Stimulated activated CD4-positive, alpha-beta T cell treated with anti-CD3 and anti-CD28 coated beads, TNF-alpha, amount 100 ng/mL, for 48 hours (primary cell): ENCODE measurements around the gene CYP26B1.

Experiments
- DNase-seq, 3 donors: peaks; one replicate each; pipeline ENCODE4 v3.0.0-alpha.2; 2020; ENCODE audit warnings: low read depth in 3 of 3

CYP26B1 gene

DNA sequence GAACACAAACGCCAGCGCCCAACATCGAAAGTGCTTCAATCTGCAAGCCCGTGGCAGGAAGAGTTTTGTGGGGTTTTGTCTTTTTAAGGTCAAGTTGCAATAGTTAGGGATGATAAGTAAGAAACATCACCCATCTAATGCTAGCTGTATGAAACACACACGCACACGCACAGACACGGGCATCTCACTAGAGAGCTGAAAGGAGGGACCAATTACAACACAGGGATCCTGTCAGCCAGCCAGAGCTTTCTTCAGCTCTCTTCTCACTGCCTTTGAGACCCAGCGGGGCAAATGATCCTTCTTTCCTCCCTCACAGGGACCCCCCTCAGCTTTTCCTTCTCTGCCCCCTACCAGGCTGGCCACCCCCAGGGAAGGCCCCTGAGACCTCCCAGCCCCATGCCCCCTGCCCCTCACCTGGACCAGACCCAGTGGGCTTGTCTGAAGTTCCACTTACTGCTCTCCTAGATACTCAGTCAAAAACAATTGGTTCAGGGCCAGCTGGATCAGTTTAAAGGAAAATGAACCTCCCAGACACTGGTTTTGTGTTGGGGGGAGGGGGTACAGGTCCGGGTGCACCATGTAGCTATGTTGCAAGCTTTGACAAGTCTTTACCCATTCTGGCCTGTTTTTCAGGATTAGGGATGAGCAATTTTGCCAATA lies 17.9 kb downstream of the CYP26B1 start:
- no peak for DNase-seq

DNA sequence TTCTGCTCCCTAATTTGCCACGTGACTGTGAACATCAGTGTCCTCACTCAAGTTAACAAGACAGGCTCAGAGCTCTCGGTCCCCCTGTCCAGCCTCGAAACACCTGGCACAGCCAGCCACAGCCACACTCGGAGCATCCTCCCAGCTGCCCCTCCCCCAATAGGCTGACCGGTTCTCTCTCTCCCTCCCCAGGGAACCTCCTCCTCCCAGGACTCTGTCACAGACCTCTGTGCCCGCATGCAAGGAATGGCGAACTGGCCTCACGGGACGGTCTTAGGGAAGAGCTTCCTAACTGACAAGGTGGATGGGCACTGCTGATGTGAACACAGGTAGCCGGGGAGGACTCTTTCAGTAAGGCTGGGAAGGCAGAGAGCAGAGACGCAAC lies 18.8 kb downstream of the CYP26B1 start:
- no peak for DNase-seq

GRCh38 chr2:72128059-72128842 lies 19.4 kb downstream of the CYP26B1 start:
- DNase-seq: no peak

DNA sequence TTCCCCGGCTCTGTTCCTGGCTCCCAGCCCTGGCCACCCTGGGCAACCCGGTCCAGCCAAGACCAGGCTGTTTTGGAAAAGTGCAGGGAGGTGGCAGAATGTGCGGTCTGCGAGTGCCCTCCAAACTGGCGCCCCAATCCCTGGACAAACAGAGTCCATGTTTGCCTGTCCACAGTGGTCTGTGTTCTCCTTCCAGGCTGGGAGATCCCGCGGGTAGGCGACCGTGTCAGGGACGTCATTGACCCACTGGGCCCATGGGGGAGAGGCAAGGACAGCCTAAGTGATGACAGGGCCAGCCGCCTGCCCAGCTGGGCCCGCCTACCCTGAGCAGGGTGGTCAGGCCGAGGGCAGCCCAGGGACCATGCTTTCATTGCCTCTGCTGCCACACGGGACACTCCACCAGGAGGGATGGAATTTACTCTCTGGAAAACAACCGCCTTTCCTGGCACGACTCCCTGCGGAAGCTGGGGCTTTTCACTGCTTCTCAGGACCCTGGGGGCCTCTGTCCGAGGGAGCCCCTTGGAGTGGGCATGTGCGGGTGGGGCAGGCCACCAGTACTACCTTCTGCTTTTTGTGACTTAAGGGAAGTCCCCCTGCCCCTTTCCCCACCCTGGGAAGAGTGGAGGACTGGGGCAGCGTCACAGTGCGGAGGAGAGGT lies 20.1 kb downstream of the CYP26B1 start:
- DNase-seq: no peak

GRCh38 chr2:72126186-72127100 lies 21.2 kb downstream of the CYP26B1 start:
- no peak for DNase-seq

GRCh38 chr2:72124376-72124775 lies 23.3 kb downstream of the CYP26B1 start:
- DNase-seq: no peak

- DNase-seq: no peak
Observed at GRCh38 chr2:72121153-72121552, 26.5 kb downstream of the CYP26B1 start.

DNA sequence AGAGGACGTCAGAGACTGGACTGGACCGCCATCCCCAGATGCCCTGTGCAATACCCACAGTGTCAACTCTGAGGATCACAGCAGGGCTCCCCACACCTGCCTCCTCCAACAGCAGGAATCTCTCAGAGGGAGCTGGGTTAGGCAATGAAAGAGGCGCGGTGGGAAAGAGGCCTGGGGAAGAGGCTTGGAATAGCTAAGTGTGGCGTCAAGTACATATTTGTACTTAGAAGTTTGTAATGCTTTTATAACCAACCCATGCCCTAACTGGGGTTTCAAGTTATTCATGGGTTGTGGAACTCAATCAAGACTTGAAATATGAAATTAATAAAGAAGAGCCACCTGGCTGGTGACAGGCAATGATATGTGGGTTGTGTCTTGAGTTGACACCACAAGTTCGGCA lies 28.7 kb downstream of the CYP26B1 start:
- DNase-seq: no peak

- DNase-seq: no peak
Observed at GRCh38 chr2:72118386-72118785, 29.3 kb downstream of the CYP26B1 start.

DNA sequence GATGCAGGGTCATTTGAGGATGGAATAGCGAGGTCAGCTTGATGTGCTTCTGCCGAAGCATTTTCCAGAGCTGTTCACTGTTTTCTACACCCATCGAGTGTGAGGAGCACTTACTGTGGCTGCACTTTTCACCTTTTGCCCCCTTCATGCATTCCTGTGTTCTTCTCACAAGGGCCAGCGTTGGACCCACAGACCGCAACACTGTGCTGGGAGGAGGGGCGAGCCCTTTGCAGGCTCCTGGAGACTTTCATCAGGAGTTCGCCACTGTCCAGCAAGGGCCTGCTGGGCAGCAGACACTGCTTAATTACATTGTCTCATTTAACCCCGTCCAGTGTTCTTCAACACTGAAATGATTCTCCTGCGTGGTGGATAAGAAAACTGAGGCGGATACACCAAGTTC lies 29.9 kb downstream of the CYP26B1 start:
- DNase-seq: no peak

DNA sequence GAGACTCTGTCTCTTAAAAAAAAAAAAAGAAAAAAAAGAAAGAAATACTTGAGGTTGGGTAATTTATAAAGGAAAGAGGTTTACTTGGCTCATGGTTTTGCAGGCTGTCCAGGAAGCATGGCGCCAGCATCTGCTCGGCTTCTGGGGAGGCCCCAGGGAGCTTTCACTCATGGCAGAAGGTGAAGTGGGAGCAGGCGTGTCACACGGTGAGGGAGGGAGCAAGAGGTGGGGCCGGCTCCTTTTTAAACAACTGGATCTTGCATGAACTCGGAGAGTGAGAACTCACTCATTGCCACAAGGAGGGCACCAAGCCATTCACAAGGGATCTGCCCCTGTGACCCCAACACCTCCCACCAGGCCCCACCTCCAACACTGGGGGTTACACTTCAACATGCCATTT lies 30.6 kb downstream of the CYP26B1 start:
- DNase-seq: no peak

DNA sequence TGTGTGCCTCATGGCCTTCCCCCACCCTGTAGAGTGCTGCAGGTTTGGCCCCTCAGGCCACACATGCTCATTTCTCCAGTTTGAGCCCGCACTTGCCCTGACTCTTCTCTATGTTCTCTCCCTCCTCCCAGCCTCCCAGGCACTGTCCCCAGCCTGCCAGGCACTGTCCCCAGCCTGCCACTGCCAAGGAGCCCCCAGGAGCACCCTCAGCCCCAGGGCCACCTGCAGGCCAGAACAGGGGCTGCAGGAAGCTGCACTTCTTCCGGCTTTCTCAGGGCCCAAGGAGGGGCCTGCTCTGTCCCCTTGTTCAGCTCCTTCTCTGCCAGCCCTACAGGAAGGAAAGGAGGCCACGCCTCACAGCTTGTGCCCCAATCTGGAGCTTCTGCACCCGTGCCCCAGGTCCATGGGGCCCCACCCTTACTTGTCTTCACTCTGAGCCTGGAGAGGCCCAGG lies 31.6 kb downstream of the CYP26B1 start:
- no peak for DNase-seq

DNA sequence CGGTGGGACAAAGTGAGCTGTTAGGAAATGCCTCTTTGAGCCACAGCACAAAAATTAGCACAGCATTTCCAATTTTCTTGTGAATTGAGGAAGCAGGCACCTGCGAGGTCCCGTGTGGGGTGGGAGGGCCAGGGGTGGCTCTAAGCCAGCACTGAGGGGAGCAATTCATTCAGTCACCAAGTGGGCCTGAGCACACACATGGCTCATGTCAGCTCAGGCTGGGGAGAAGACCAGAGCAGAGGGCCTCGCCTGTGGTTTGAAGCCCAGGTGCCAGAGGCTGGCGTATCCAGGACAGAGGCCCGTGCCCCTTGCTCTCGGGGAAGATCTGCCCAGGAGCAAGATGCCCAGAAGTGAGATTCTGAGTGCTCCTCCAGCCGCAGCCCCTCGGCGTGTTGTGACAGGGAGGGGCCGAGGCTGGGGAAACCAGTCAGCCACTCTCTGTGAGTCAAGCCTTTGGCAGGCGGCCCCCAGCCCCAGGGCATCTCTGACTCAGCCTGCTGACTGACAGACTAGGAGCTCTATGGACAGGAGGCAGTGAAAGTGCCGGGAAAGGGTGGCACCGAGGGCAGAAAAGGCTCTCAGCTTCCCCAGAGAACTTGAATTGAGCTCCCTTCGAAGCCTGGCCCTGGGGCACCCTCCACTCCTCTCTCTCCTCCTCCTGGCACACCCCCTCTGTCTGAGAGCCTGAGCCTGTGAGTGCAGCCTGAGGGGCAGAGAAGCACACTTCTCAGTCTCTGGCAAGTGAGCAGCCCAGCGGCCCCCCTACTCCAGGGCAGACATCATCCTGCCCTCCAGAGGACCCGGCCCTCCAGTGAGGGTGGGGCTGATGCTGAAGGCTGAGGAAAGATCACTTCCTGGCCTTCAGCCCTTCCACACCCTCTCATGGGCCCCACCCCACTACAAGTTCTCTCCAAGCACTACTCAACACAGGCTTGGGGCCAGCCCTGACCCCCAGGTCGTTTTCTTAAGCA lies 32.3 kb downstream of the CYP26B1 start:
- no peak for DNase-seq

- DNase-seq: no peak
Observed at GRCh38 chr2:72114693-72115051, 33.0 kb downstream of the CYP26B1 start.

- no peak for DNase-seq
Observed at GRCh38 chr2:72113847-72114692, 33.6 kb downstream of the CYP26B1 start.

GRCh38 chr2:72112981-72113846 lies 34.4 kb downstream of the CYP26B1 start:
- DNase-seq: no peak

DNA sequence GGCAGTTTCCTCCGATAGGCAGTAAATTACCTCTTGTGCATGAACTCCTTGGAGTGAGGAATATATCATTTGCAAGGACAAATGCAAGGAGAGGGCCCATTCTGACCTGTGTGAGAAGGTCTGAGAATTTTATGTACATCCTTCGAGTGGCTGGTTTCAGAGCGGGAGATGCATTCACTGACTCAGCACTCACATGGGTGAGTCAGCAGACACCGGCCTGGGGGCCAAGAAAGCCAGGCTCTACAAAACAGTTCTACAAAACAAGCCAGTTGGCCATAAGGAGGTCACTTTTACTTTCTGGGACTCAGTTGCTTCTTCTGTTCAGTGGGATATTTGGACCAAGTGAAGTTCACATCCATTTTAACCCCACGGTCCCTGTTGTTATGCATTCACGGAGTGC lies 35.3 kb downstream of the CYP26B1 start:
- DNase-seq: no peak

- no peak for DNase-seq
Observed at GRCh38 chr2:72111061-72111460, 36.6 kb downstream of the CYP26B1 start.

DNA sequence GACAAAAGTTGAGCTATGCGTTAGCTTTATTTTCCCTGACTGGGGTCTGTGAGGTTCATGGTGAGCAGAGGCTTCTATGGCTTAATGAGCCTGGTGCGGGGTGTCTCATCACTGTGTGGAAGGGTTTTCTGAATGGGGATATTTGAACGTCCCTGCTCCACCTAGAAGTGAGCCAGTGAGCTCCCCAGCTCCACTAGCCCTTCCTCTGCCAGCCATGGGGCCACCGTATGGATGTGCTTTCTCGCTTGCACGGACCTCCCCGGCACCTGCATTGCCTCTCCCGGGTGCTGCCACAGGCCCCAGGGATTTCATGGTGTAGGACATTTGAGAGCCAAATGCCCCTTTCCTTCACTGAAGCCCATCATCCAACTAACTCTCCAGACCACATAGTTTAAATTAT lies 37.8 kb downstream of the CYP26B1 start:
- no peak for DNase-seq
